BLaER1 treated with 17β-estradiol and CSF1 and Interleukin-3, amounts not matched to agents 10 nM and 100 nM (cell line): ENCODE data around the gene SNRPA1.

ENCODE experiments used
- H3K27ac ChIP-seq, 11 experiments: shearing (Covaris generic); formaldehyde crosslinking; 2 replicates each; pipeline ENCODE4 v1.8.1; 2022
- H3K27me3 ChIP-seq, 11 experiments: shearing (Covaris generic); formaldehyde crosslinking; 2 replicates each; pipeline ENCODE4 v1.8.1; 2022
- H3K36me3 ChIP-seq, 11 experiments: shearing (Covaris generic); formaldehyde crosslinking; 2 replicates each; pipeline ENCODE4 v1.8.1; 2022
- H3K4me1 ChIP-seq, 10 experiments: shearing (Covaris generic); formaldehyde crosslinking; 2 replicates each; pipeline ENCODE4 v1.8.1; 2022
- H3K4me2 ChIP-seq, 11 experiments: shearing (Covaris generic); formaldehyde crosslinking; 2 replicates each; pipeline ENCODE4 v1.8.1; 2022
- H3K4me3 ChIP-seq, 10 experiments: shearing (Covaris generic); formaldehyde crosslinking; 2 replicates each; pipeline ENCODE4 v1.8.1; 2022
- H3K9ac ChIP-seq, 11 experiments: shearing (Covaris generic); formaldehyde crosslinking; 2 replicates each; pipeline ENCODE4 v1.8.1; 2022
- H3K9me3 ChIP-seq, 11 experiments: shearing (Covaris generic); formaldehyde crosslinking; replicated peaks in 1 of 11; 2 replicates each; pipeline ENCODE4 v1.8.1; 2022
- H4K20me1 ChIP-seq, 11 experiments: shearing (Covaris generic); formaldehyde crosslinking; 2 replicates each; pipeline ENCODE4 v1.8.1; 2022
- Cebpa-rat ChIP-seq, 11 experiments: shearing (Covaris generic); IDR thresholded peaks; 2 replicates each; pipeline ENCODE4 v1.8.1; 2022

Gene SNRPA1

GRCh38 chr15:101258238-101259144 is 36.6 kb downstream of the SNRPA1 start:
- H3K9me3 ChIP-seq, result no peaks in the 10 kb centered on the region
- no peak for TF ChIP-seq Cebpa-rat (IDR thresholded peaks at IDR 0.05)
- peaks cover 0 to 25% (median 0%) of the 10 kb centered on the region in 11 experiments; a peak in 2 of 22 replicates for H3K27me3 ChIP-seq
- H3K4me2 ChIP-seq, result peak overlapping the region in 1 of 11 experiments; percentile 27; a peak in 1 of 22 replicates
- H3K27ac ChIP-seq, result no peak overlapping the region
- H3K4me1 ChIP-seq, result peaks cover 3 to 19% (median 10%) of the 10 kb centered on the region in 10 experiments; a peak in 12 of 20 replicates
- H4K20me1 ChIP-seq, result no peaks in the 10 kb centered on the region
- H3K36me3 ChIP-seq, result no peaks in the 10 kb centered on the region
- no peak overlapping the region for H3K9ac ChIP-seq
- H3K4me3 ChIP-seq, result no peak overlapping the region

- TF ChIP-seq Cebpa-rat (IDR thresholded peaks at IDR 0.05), result no peak
- no peak overlapping the region for H3K27ac ChIP-seq
- H3K9ac ChIP-seq, result no peak overlapping the region
These were observed 38.3 kb downstream of the SNRPA1 start for GRCh38 chr15:101256757-101257156.

GRCh38 chr15:101255615-101256241 is 39.3 kb downstream of the SNRPA1 start:
- Histone ChIP-seq H3K9ac (no peak overlapping the region), H3K9me3 (no peaks in the 10 kb centered on the region), H3K4me1 (peaks cover 9 to 31% (median 20%) of the 10 kb centered on the region in 10 experiments), H4K20me1 (peaks cover 2 to 5% (median 4%) of the 10 kb centered on the region in 11 experiments; a peak in 13 of 22 replicates), H3K4me3 (no peak overlapping the region), H3K27me3 (peaks cover 0 to 25% (median 0%) of the 10 kb centered on the region in 11 experiments; a peak in 2 of 22 replicates), H3K4me2 (peak overlapping the region in 7 of 11 experiments; percentile 5 to 46 (median 18); a peak in 9 of 22 replicates), H3K27ac (no peak overlapping the region), H3K36me3 (no peaks in the 10 kb centered on the region)
- TF ChIP-seq Cebpa-rat (IDR thresholded peaks at IDR 0.05), result no peak

More at GRCh38 chr15:101256757-101257156, 38.3 kb downstream of the SNRPA1 start:
- H3K9me3 ChIP-seq, result no peaks in the 10 kb centered on the region
- H3K4me2 ChIP-seq, result peak overlapping the region in 1 of 11 experiments; percentile 10; a peak in 2 of 22 replicates
- peaks cover 9 to 31% (median 20%) of the 10 kb centered on the region in 10 experiments for H3K4me1 ChIP-seq
- no peaks in the 10 kb centered on the region for H3K36me3 ChIP-seq
- peaks cover 0 to 25% (median 0%) of the 10 kb centered on the region in 11 experiments; a peak in 2 of 22 replicates for H3K27me3 ChIP-seq
- no peak overlapping the region for H3K4me3 ChIP-seq
- H4K20me1 ChIP-seq, result no peaks in the 10 kb centered on the region

- Histone ChIP-seq H3K27me3 (peaks cover 0 to 25% (median 0%) of the 10 kb centered on the region in 11 experiments; a peak in 2 of 22 replicates), H3K27ac (no peak overlapping the region), H3K4me3 (no peak overlapping the region), H3K4me2 (no peak overlapping the region), H3K36me3 (no peaks in the 10 kb centered on the region), H3K9me3 (no peaks in the 10 kb centered on the region), H3K4me1 (peaks cover 16 to 34% (median 24%) of the 10 kb centered on the region in 10 experiments), H3K9ac (no peak overlapping the region), H4K20me1 (peaks cover 9 to 12% (median 11%) of the 10 kb centered on the region in 11 experiments; a peak in 19 of 22 replicates)
- no peak for TF ChIP-seq Cebpa-rat (IDR thresholded peaks at IDR 0.05)
These were observed 40.0 kb downstream of the SNRPA1 start for GRCh38 chr15:101255051-101255395.

- TF ChIP-seq Cebpa-rat (IDR thresholded peaks at IDR 0.05), result no peak
- H3K4me2 ChIP-seq, result no peak overlapping the region
- H3K36me3 ChIP-seq, result no peaks in the 10 kb centered on the region
- no peak overlapping the region for H3K4me3 ChIP-seq
- H3K4me1 ChIP-seq, result peaks cover 22 to 40% (median 30%) of the 10 kb centered on the region in 10 experiments
- H3K27me3 ChIP-seq, result peaks cover 0 to 25% (median 0%) of the 10 kb centered on the region in 11 experiments; a peak in 2 of 22 replicates
- peaks cover 15 to 18% (median 17%) of the 10 kb centered on the region in 11 experiments; a peak in 19 of 22 replicates for H4K20me1 ChIP-seq
- H3K27ac ChIP-seq, result no peak overlapping the region
- H3K9ac ChIP-seq, result no peak overlapping the region
- no peaks in the 10 kb centered on the region for H3K9me3 ChIP-seq
These were observed 40.6 kb downstream of the SNRPA1 start for GRCh38 chr15:101254157-101255050.

- Histone ChIP-seq H3K4me2 (peak overlapping the region; percentile 82 to 98 (median 85)), H3K27ac (peak overlapping the region in 10 of 11 experiments; percentile 88 to 95 (median 92); a peak in 12 of 22 replicates), H3K36me3 (peaks cover 0 to 12% (median 6%) of the 10 kb centered on the region in 11 experiments; a peak in 10 of 22 replicates), H3K4me3 (peak overlapping the region; percentile 75 to 100 (median 96)), H3K27me3 (peaks cover 0 to 25% (median 0%) of the 10 kb centered on the region in 11 experiments; a peak in 2 of 22 replicates), H3K9ac (peak overlapping the region; percentile 88 to 98 (median 95); a peak in 19 of 22 replicates), H4K20me1 (peaks cover 21 to 34% (median 32%) of the 10 kb centered on the region in 11 experiments; a peak in 19 of 22 replicates), H3K4me1 (peaks cover 38 to 50% (median 46%) of the 10 kb centered on the region in 10 experiments), H3K9me3 (no peaks in the 10 kb centered on the region)
- no peak for TF ChIP-seq Cebpa-rat (IDR thresholded peaks at IDR 0.05)
These were observed 42.2 kb downstream of the SNRPA1 start for GRCh38 chr15:101252836-101253235.

- Histone ChIP-seq H3K4me1 (peaks cover 45 to 57% (median 53%) of the 10 kb centered on the region in 10 experiments), H3K9ac (peak within 1 kb of the TSS; percentile 88 to 98 (median 95)), H3K36me3 (peaks cover 0 to 19% (median 11%) of the 10 kb centered on the region in 11 experiments; a peak in 11 of 22 replicates), H3K27ac (peak within 1 kb of the TSS; percentile 77 to 95 (median 92)), H3K27me3 (peaks cover 0 to 25% (median 0%) of the 10 kb centered on the region in 11 experiments; a peak in 2 of 22 replicates), H4K20me1 (peaks cover 25 to 41% (median 39%) of the 10 kb centered on the region in 11 experiments; a peak in 19 of 22 replicates), H3K4me2 (peak within 1 kb of the TSS; percentile 88 to 100 (median 95)), H3K4me3 (peak within 1 kb of the TSS; percentile 75 to 100 (median 96)), H3K9me3 (no peaks in the 10 kb centered on the region)
- no peak for TF ChIP-seq Cebpa-rat (IDR thresholded peaks at IDR 0.05)
These were observed 42.9 kb downstream of the SNRPA1 start, which contains the start of gene CHSY1 for GRCh38 chr15:101251830-101252820. TSS of gene CHSY1 (minus strand) at chr15:101252048. CDS start at chr15:101251456, 592 bp downstream.
